HCT116 (cell line): ENCODE results near the gene EDNRA. TPM values are rescaled to one million over a fixed set of nuclear protein-coding genes. Genes with fewer than 3 reads are reported as not detected.

ENCODE experiments used
- ATAC-seq: fragments of 200-7000 bp; cut with Tn5 transposase; 2 replicates; pipeline ENCODE4 v1.9.1; 2020; ENCODE audit warnings: mild to moderate bottlenecking, moderate library complexity
- BruUV-seq: library from RNA; stranded (reverse); fragments of 400-500 nt; replicated peaks from 2 replicates; lab custom pipeline; 2021; lab: Mats Ljungman, UMichigan
- CTCF ChIA-PET: fragments of 300-600 bp; sonication (Branson Sonifier 250); formaldehyde crosslinking; loops from one replicate; lab custom pipeline; 2021; ENCODE audit warnings: antibody characterized with exemption; lab: Charles Lee
- POLR2A ChIA-PET: fragments of 300-600, 350-600 bp; sonication (Branson Sonifier 250); formaldehyde crosslinking; loops from one replicate; lab custom pipeline; 2021; ENCODE audit warnings: antibody characterized with exemption; lab: Charles Lee
- RAD21 ChIA-PET, 2 experiments: fragments of 300-600 bp; sonication (Branson Sonifier 250); formaldehyde crosslinking; loops; one replicate each; lab custom pipeline; 2023; ENCODE audit warnings: low total read pairs in 2 of 2; ENCODE audit not compliant: uncharacterized antibody in 2 of 2, unreplicated experiment in 2 of 2, low non-redundant PET in 1 of 2; lab: Charles Lee
- DNase-seq: peaks from one replicate; pipeline ENCODE4 v3.0.0-alpha.2; 2010; ENCODE audit warnings: low read depth, low spot score
- H2AFZ ChIP-seq: fragments of 200-600 bp; shearing (Covaris generic), sonication (generic); 2 replicates; pipeline ENCODE4 v1.6.1; 2017; ENCODE audit warnings: low read depth, mixed run types, mixed read lengths, antibody characterized with exemption, low read length; ENCODE audit not compliant: poor library complexity, severe bottlenecking
- H3K27ac ChIP-seq: 2 replicates; pipeline ENCODE4 v1.5.1; 2012; ENCODE audit warnings: low read depth, low read length
- H3K27me3 ChIP-seq: fragments of 200-600 bp; sonication (generic); 2 replicates; pipeline ENCODE4 v1.6.1; 2016; ENCODE audit warnings: mixed run types, low read length, mixed read lengths; ENCODE audit not compliant: insufficient read depth
- H3K36me3 ChIP-seq, 2 experiments: fragments of 200-500 bp in 1 of 2; fragments of 200-600 bp in 1 of 2; sonication (Bioruptor generic) in 1 of 2; sonication (generic) in 1 of 2; 2 replicates each; pipeline versions ENCODE4 v1.5.1 to v1.6.1; 2014 to 2016; ENCODE audit warnings: low read length in 2 of 2, inconsistent platforms in 1 of 2, mixed read lengths in 1 of 2, mixed run types in 1 of 2; ENCODE audit not compliant: insufficient read depth in 2 of 2, control insufficient read depth in 1 of 2
- H3K4me1 ChIP-seq, 2 experiments: fragments of 200-600 bp in 1 of 2; sonication (generic) in 1 of 2; 2 replicates each; pipeline versions ENCODE4 v1.5.1 to v1.6.1; 2012 to 2017; ENCODE audit warnings: low read length in 2 of 2, inconsistent platforms in 1 of 2, mild to moderate bottlenecking in 1 of 2, mixed read lengths in 1 of 2, mixed run types in 1 of 2, moderate library complexity in 1 of 2; ENCODE audit not compliant: insufficient read depth in 2 of 2, control insufficient read depth in 1 of 2
- H3K4me2 ChIP-seq: fragments of 200-600 bp; sonication (generic); 2 replicates; pipeline ENCODE4 v1.6.1; 2017; ENCODE audit warnings: mixed run types, low read length, mixed read lengths
- H3K4me3 ChIP-seq, 2 experiments: fragments of 200-600 bp in 1 of 2; sonication (generic) in 1 of 2; replicated peaks in 1 of 2; 2 replicates each; pipeline ENCODE4 v1.5.1; 2011 to 2016; ENCODE audit warnings: low read length in 2 of 2, control low read depth in 1 of 2, low read depth in 1 of 2, mild to moderate bottlenecking in 1 of 2, mixed read lengths in 1 of 2, mixed run types in 1 of 2
- H3K79me2 ChIP-seq: fragments of 200-600 bp; sonication (generic); 2 replicates; pipeline ENCODE4 v1.6.1; 2017; ENCODE audit warnings: mild to moderate bottlenecking, mixed run types, low read length, moderate library complexity, mixed read lengths; ENCODE audit not compliant: insufficient read depth
- H3K9ac ChIP-seq: fragments of 200-600 bp; sonication (generic); 2 replicates; pipeline ENCODE4 v1.6.1; 2016; ENCODE audit warnings: low read length, mixed read lengths
- H3K9me2 ChIP-seq: fragments of 200-600 bp; sonication (generic), shearing (Covaris generic); 2 replicates; pipeline ENCODE4 v1.6.1; 2017; ENCODE audit warnings: mixed run types, mild to moderate bottlenecking, moderate library complexity; ENCODE audit not compliant: insufficient read depth
- H3K9me3 ChIP-seq, 2 experiments: fragments of 200-500 bp in 1 of 2; fragments of 200-600 bp in 1 of 2; sonication (Bioruptor generic) in 1 of 2; sonication (generic) in 1 of 2; 2 replicates each; pipeline ENCODE4 v1.6.1; 2014 to 2017; ENCODE audit warnings: low read length in 2 of 2, mixed read lengths in 2 of 2, inconsistent platforms in 1 of 2, low read depth in 1 of 2, mild to moderate bottlenecking in 1 of 2, mixed run types in 1 of 2, moderate library complexity in 1 of 2; ENCODE audit not compliant: control insufficient read depth in 1 of 2, insufficient read depth in 1 of 2
- H4K20me1 ChIP-seq: fragments of 200-600 bp; sonication (generic), shearing (Covaris generic); 2 replicates; pipeline ENCODE4 v1.6.1; 2017; ENCODE audit warnings: mixed run types, mild to moderate bottlenecking, moderate library complexity; ENCODE audit not compliant: insufficient read depth
- ATF3 ChIP-seq: IDR thresholded peaks from 2 replicates; pipeline ENCODE4 v1.6.1; 2012
- CEBPB ChIP-seq: IDR thresholded peaks from 2 replicates; pipeline ENCODE4 v1.6.1; 2012; ENCODE audit warnings: low read depth
- EZH2phosphoT487 ChIP-seq: fragments of 200-600 bp; IDR thresholded peaks from 2 replicates; pipeline ENCODE4 v1.6.1; 2018; ENCODE audit warnings: antibody characterized with exemption, borderline replicate concordance
- JUND ChIP-seq: IDR thresholded peaks from 2 replicates; pipeline ENCODE4 v1.6.1; 2012
- MAX ChIP-seq: IDR thresholded peaks from 2 replicates; pipeline ENCODE4 v1.6.1; 2012
- TCF7L2 ChIP-seq: IDR thresholded peaks from 2 replicates; pipeline ENCODE4 v1.7.0; 2011; ENCODE audit warnings: borderline replicate concordance, inconsistent platforms; ENCODE audit not compliant: insufficient read depth, insufficient read length; ENCODE audit errors: extremely low read depth
- YY1 ChIP-seq: IDR thresholded peaks from 2 replicates; pipeline ENCODE4 v1.6.1; 2011; ENCODE audit warnings: low read length, low read depth, moderate library complexity, mild to moderate bottlenecking; ENCODE audit not compliant: insufficient replicate concordance; ENCODE audit errors: extremely low read depth
- ZBTB33 ChIP-seq: IDR thresholded peaks from 2 replicates; pipeline ENCODE4 v1.6.1; 2011; ENCODE audit warnings: mild to moderate bottlenecking, low read length, moderate library complexity; ENCODE audit not compliant: insufficient replicate concordance; ENCODE audit errors: extremely low read depth
- ZFX ChIP-seq: fragments of 450-650 bp; IDR thresholded peaks from 2 replicates; pipeline ENCODE4 v1.6.1; 2017
- ZNF274 ChIP-seq: fragments of 200-500 bp; sonication (Bioruptor generic); IDR thresholded peaks from 2 replicates; pipeline ENCODE4 v1.6.1; 2014; ENCODE audit warnings: mild to moderate bottlenecking, low read depth, low read length, inconsistent platforms
- intact Hi-C: fragments of 100-400 bp; cut with micrococcal nuclease; formaldehyde crosslinking; loops from 2 replicates; pipeline ENCODE4 v1.10.0; 2022
- total RNA-seq: library from RNA; stranded (reverse); gene quantifications from one replicate; pipeline ENCODE4 v1.2.1, GENCODE V29; 2021; ENCODE audit not compliant: unreplicated experiment

EDNRA gene
- total RNA-seq, 1 experiment from 2014 or later: 2.0 TPM

DNA sequence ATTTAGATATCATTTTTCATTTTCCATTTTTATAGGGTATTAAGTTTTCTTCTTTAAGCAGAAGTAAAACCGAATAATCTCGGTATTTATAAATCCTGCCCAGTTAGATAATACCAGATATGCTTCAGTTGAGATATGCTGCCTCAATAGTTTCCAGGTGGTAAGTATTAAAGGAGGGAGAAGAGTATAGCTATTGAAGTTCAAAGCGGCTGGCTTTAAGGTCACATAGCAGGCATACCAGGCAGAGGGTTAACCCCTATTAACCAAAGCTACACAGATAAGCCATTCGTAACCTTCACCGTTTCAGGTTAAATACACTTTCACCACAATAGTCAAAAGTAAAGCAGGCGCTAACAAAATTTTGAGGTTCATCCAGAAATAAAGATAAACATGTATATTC, 54.2 kb downstream of the EDNRA start:
- ATAC-seq: no peak

More for the DNA sequence above, 54.2 kb downstream of the EDNRA start:
- no peak for DNase-seq
- BruUV-seq: no TSS peak
- TF ChIP-seq MAX: no peak
- no peak for TF ChIP-seq EZH2phosphoT487
- no peak for TF ChIP-seq YY1
- TF ChIP-seq ZFX: no peak
- TF ChIP-seq TCF7L2: no peak
- no peak for TF ChIP-seq CEBPB
- TF ChIP-seq JUND: no peak
- TF ChIP-seq ZNF274: no peak
- TF ChIP-seq ZBTB33: no peak
- TF ChIP-seq ATF3: no peak
- no peak overlapping the region for H3K9ac ChIP-seq
- H3K9me3 ChIP-seq: no peaks in the 10 kb centered on the region
- POLR2A ChIA-PET: no interaction called here
- no peaks in the 10 kb centered on the region for H3K79me2 ChIP-seq
- H2AFZ ChIP-seq: no peak overlapping the region
- no peak overlapping the region for H3K27ac ChIP-seq
- no peaks in the 10 kb centered on the region for H3K27me3 ChIP-seq
- H4K20me1 ChIP-seq: no peaks in the 10 kb centered on the region
- RAD21 ChIA-PET: no interaction called here
- no peaks in the 10 kb centered on the region for H3K4me1 ChIP-seq
- no peaks in the 10 kb centered on the region for H3K9me2 ChIP-seq
- intact Hi-C loops: no loop called here
- H3K36me3 ChIP-seq: no peaks in the 10 kb centered on the region
- CTCF ChIA-PET: interaction anchor here (0.7 kb wide), 1 partner anchor 16 kb away, joined by 3 read pairs; no protein-coding TSS in a partner anchor
- H3K4me2 ChIP-seq: no peak overlapping the region
- no peak overlapping the region for H3K4me3 ChIP-seq
